Esophagus muscularis mucosa (tissue), 4 donors: Measurements from ENCODE around the gene FBXO36. TPM values are rescaled to one million over a fixed set of nuclear protein-coding genes. Genes with fewer than 3 reads are reported as not detected.

Experiments used
- DNase-seq: peaks from one replicate; pipeline ENCODE4 v3.0.0-alpha.2; 2017; ENCODE audit errors: extremely low spot score
- H3K27ac ChIP-seq, 4 donors: fragments of 200-600 bp; sonication (generic); replicated peaks in 1 of 4; 1 replicate in 3 of 4; 2 replicates in 1 of 4; pipeline ENCODE4 v1.5.1; 2016 to 2019; ENCODE audit warnings: mild to moderate bottlenecking in 1 of 4
- H3K27me3 ChIP-seq, 4 donors: fragments of 200-600 bp; sonication (generic); one replicate each; pipeline versions ENCODE4 v1.5.1 to v1.6.0; 2016 to 2019
- H3K36me3 ChIP-seq, 4 donors: fragments of 200-600 bp; sonication (generic); one replicate each; pipeline ENCODE4 v1.5.1; 2016 to 2019
- H3K4me1 ChIP-seq, 4 donors: fragments of 200-600 bp; sonication (generic); one replicate each; pipeline ENCODE4 v1.5.1; 2016 to 2019
- H3K4me3 ChIP-seq, 4 donors: fragments of 200-600 bp; sonication (generic); 1 replicate in 2 of 4; 2 replicates in 2 of 4; pipeline ENCODE4 v1.5.1; 2016 to 2019; ENCODE audit warnings: mild to moderate bottlenecking in 4 of 4, moderate library complexity in 1 of 4
- H3K9me3 ChIP-seq, 4 donors: fragments of 200-600 bp; sonication (generic); 1 replicate in 3 of 4; 2 replicates in 1 of 4; pipeline ENCODE4 v1.5.1; 2016 to 2019
- EP300 ChIP-seq: sonication (generic); formaldehyde crosslinking; IDR thresholded peaks from one replicate; pipeline ENCODE4 v1.6.1; 2017; ENCODE audit warnings: antibody characterized with exemption
- POLR2A ChIP-seq: fragments of 450-650 bp; IDR thresholded peaks from one replicate; pipeline ENCODE4 v1.6.1; 2017; ENCODE audit warnings: antibody characterized with exemption, moderate library complexity, mild to moderate bottlenecking, low read depth
- POLR2AphosphoS5 ChIP-seq, 2 donors: sonication (generic); formaldehyde crosslinking; IDR thresholded peaks; one replicate each; pipeline ENCODE4 v1.6.1; 2017; ENCODE audit warnings: antibody characterized with exemption in 2 of 2
- WGBS: methylation state at CpG from one replicate; pipeline ENCODE4 v1.1.5; 2018; 5-methylcytosine and 5-hydroxymethylcytosine counted together
- intact Hi-C: fragments of 100-400 bp; cut with DNase I; formaldehyde crosslinking; loops from one replicate; pipeline ENCODE4 v1.15.1; 2023
- total RNA-seq, 4 donors: library from RNA; depleted of rRNA; stranded (reverse); fragments of >200 nt; gene quantifications; one replicate each; pipeline versions ENCODE4 v1.1.0 to v1.2.1, GENCODE V29; 2016
- TF ChIP-seq, protein P1 (sequence below), 3 experiments: fragments of 200-600 bp in 2 of 3; fragments of 450-650 bp in 1 of 3; sonication (generic) in 2 of 3; IDR thresholded peaks; one replicate each; pipeline ENCODE4 v1.5.1; 2017 to 2019; ENCODE audit warnings: antibody characterized with exemption in 3 of 3, mild to moderate bottlenecking in 2 of 3, moderate library complexity in 1 of 3

The FBXO36 gene
- total RNA-seq, 4 donors from 2014 or later: 1.6 to 2.8 (median 2.6) TPM

DNA sequence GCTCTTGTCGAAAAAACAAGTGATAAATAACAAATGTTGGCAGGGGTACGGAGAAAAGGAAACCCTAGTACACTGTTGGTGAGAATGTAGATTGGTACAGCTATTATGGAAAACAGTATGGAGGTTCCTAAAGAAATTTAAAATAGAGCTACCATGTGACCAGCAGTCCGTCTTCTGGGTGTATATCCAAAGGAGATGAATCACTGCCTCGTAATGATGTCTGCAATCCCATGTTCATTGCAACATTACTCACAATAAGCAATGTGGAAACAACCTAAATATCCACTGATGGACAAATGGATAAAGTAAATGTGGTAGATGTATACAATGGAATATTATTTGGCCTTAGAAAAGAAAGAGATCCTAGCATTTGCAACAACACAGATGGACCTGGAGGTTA, 95.8 kb downstream of the FBXO36 start:
- no peak for DNase-seq
- TF ChIP-seq EP300: no peak
- TF ChIP-seq, protein P1, sequence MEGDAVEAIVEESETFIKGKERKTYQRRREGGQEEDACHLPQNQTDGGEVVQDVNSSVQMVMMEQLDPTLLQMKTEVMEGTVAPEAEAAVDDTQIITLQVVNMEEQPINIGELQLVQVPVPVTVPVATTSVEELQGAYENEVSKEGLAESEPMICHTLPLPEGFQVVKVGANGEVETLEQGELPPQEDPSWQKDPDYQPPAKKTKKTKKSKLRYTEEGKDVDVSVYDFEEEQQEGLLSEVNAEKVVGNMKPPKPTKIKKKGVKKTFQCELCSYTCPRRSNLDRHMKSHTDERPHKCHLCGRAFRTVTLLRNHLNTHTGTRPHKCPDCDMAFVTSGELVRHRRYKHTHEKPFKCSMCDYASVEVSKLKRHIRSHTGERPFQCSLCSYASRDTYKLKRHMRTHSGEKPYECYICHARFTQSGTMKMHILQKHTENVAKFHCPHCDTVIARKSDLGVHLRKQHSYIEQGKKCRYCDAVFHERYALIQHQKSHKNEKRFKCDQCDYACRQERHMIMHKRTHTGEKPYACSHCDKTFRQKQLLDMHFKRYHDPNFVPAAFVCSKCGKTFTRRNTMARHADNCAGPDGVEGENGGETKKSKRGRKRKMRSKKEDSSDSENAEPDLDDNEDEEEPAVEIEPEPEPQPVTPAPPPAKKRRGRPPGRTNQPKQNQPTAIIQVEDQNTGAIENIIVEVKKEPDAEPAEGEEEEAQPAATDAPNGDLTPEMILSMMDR (IDR thresholded peaks at IDR 0.05): no peak
- TF ChIP-seq POLR2A: no peak
- no peak for TF ChIP-seq POLR2AphosphoS5 (IDR thresholded peaks at IDR 0.05)
- Histone ChIP-seq H3K4me1 (no peaks in the 10 kb centered on the region), H3K27me3 (no peaks in the 10 kb centered on the region), H3K36me3 (no peaks in the 10 kb centered on the region), H3K27ac (no peak overlapping the region), H3K9me3 (no peaks in the 10 kb centered on the region), H3K4me3 (no peak overlapping the region)
- intact Hi-C loops: no loop called here
- 76% methylated on average over 4 of the region's 4 CpGs for WGBS

DNA sequence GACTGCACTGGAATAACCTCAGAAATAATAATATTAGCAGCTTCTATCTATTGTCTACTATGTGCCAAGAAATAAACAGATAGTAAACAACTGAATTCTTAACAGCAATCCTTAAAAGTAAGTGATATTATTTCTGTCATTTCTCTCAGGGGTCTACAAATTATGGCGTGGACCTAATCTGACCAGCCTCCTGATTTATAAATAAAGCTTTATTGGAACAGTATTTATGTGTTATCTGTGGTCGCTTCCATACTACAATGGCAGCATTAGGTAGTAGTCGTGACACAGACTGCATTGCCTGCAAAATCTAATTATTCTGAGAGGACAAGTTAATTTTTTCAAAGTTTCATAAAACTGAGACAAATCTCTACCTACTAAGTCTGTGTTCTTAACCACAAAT, 97.4 kb downstream of the FBXO36 start:
- H3K27me3 ChIP-seq: no peaks in the 10 kb centered on the region
- no peaks in the 10 kb centered on the region for H3K4me1 ChIP-seq
- 91% methylated on average over 3 of the region's 3 CpGs for WGBS
- H3K36me3 ChIP-seq: no peaks in the 10 kb centered on the region
- no peak for DNase-seq
- no peaks in the 10 kb centered on the region for H3K9me3 ChIP-seq
- TF ChIP-seq, protein P1 (IDR thresholded peaks at IDR 0.05): no peak
- intact Hi-C loops: no loop called here
- no peak overlapping the region for H3K4me3 ChIP-seq
- H3K27ac ChIP-seq: no peak overlapping the region

DNA sequence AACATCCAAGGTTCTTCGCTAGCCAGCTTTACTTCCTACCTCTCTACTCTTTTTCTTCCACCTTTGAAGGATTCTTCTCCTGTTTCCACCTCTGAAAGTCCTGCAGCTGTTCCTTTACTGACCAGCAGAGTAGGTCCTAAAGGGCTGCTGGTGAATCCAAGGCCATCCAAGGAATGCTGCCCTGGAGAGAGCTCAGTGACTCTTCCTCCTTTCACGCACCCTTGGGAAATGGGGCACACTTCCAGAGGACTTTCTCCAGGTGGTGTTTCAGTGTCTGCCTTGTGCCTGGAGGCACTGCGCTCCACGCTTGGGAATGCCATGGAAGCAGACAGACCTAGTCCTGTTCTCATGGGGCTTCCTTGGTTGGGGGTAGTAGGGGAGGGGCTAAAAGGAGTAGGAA, 101.0 kb downstream of the FBXO36 start:
- no peak for TF ChIP-seq POLR2AphosphoS5 (IDR thresholded peaks at IDR 0.05)
- no peak for TF ChIP-seq EP300
- TF ChIP-seq, protein P1 (IDR thresholded peaks at IDR 0.05): no peak
- no peak for TF ChIP-seq POLR2A
- no peak overlapping the region for H3K4me3 ChIP-seq
- no peak overlapping the region for H3K27ac ChIP-seq
- H3K27me3 ChIP-seq: no peaks in the 10 kb centered on the region
- WGBS: 94% methylated on average over 4 of the region's 4 CpGs
- no peaks in the 10 kb centered on the region for H3K36me3 ChIP-seq
- DNase-seq: no peak
- H3K9me3 ChIP-seq: no peaks in the 10 kb centered on the region
- intact Hi-C loops: no loop called here
- H3K4me1 ChIP-seq: no peaks in the 10 kb centered on the region

DNA sequence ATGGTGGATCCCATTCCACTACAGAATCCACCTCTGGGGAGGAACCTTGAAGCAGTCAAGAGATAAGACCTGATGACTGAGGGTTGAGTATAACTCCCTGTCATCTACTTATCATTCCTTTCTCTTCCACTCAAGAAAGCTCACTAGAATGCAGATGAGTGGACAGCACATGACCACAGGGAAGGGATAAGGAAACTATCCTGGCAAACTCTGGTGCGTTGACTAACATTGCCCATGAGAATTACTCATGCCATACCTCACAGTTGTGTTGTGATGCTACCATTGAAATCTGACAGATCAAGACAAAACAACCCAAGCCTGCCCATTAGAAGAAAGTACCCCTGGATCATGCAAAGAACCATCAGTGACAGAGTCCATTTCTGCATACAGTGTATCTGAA, 119.9 kb downstream of the FBXO36 start:
- no peak for DNase-seq
- H3K4me1 ChIP-seq: no peaks in the 10 kb centered on the region
- no peaks in the 10 kb centered on the region for H3K9me3 ChIP-seq
- intact Hi-C loops: no loop called here
- H3K27ac ChIP-seq: no peak overlapping the region
- TF ChIP-seq POLR2AphosphoS5 (IDR thresholded peaks at IDR 0.05): no peak
- TF ChIP-seq POLR2A: no peak
- TF ChIP-seq EP300: no peak
- TF ChIP-seq, protein P1 (IDR thresholded peaks at IDR 0.05): no peak
- WGBS: 100% methylated on average over 1 of the region's 1 CpG
- peaks cover 0 to 19% (median 10%) of the 10 kb centered on the region in 4 donors for H3K36me3 ChIP-seq
- no peaks in the 10 kb centered on the region for H3K27me3 ChIP-seq
- H3K4me3 ChIP-seq: no peak overlapping the region

DNA sequence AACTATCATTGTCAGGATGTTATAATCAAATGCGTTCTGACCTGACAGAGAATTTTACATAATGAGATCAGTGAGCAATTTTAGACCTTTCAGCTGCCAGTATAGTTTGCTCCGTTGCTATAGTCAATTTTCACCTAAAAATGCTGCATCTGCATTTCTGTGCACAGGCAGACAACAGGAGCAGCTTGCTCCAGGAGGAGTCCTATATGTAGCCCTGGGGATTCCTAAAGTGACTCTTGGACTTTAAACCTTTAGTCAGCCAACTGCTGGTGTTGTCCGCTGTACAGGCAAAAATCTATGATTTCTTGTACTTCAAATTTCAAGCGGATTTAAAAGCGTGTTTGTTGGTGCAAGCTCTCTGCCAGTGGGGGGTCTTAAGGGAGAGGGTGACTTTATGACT, 120.7 kb downstream of the FBXO36 start:
- TF ChIP-seq, protein P1 (IDR thresholded peaks at IDR 0.05): no peak
- TF ChIP-seq POLR2AphosphoS5 (IDR thresholded peaks at IDR 0.05) (no peak), EP300 (no peak), POLR2A (no peak)
- Histone ChIP-seq H3K4me1 (no peaks in the 10 kb centered on the region), H3K27me3 (no peaks in the 10 kb centered on the region), H3K27ac (no peak overlapping the region), H3K36me3 (peaks cover 0 to 19% (median 10%) of the 10 kb centered on the region in 4 donors), H3K4me3 (no peak overlapping the region), H3K9me3 (no peaks in the 10 kb centered on the region)
- no peak for DNase-seq
- intact Hi-C loops: no loop called here
- 95% methylated on average over 5 of the region's 5 CpGs for WGBS
